ENCODE results near the gene PARD6B. TPM values are rescaled to one million over a fixed set of nuclear protein-coding genes. Genes with fewer than 3 reads are reported as not detected.

The PARD6B gene
- polyA plus RNA-seq, 1 of the 3 experiments (the other 2 are of a cell fraction), result 0.49 TPM

GRCh38 chr20:50723672-50724071 is 7.7 kb upstream of the PARD6B start (continued):
- TF ChIP-seq REST (IDR thresholded peaks at IDR 0.05; ENCODE audit: low read depth, low read length) (no peak), MEF2A (IDR thresholded peaks at IDR 0.05; ENCODE audit: borderline replicate concordance, low read depth) (no peak), IRF3 (IDR thresholded peaks at IDR 0.05; ENCODE audit: low read depth, low read length) (no peak), NFIC (IDR thresholded peaks at IDR 0.05; ENCODE audit: borderline replicate concordance) (no peak), FOSL2 (IDR thresholded peaks at IDR 0.05; ENCODE audit: borderline replicate concordance, low read depth) (no peak), CTCF (IDR thresholded peaks at IDR 0.05) (no peak)

GRCh38 chr20:50724112-50724725 is 7.2 kb upstream of the PARD6B start:
- DNase-seq, result no peak
- 94% methylated on average over 7 of the region's 7 CpGs for WGBS (ENCODE audit: low lambda C conversion rate)
- H2AFZ ChIP-seq (ENCODE audit: low read depth), result peak overlapping the region; percentile 87
- H4K20me1 ChIP-seq (ENCODE audit: insufficient read depth), result no peaks in the 10 kb centered on the region
- H3K9ac ChIP-seq, result peak overlapping the region; percentile 35; the same call in 1 of the 2 replicates
- no peaks in the 10 kb centered on the region for H3K9me3 ChIP-seq
- H3K4me1 ChIP-seq (ENCODE audit: control insufficient read depth in 1 of 2, insufficient read depth in 2 of 2, low read depth in 1 of 2, low read length in 1 of 2), result peaks cover 5 to 13% of the 10 kb centered on the region in 2 experiments; a peak in 3 of 4 replicates
- no peaks in the 10 kb centered on the region for H3K79me2 ChIP-seq (ENCODE audit: insufficient read depth)
- H3K9me2 ChIP-seq, result no peaks in the 10 kb centered on the region
- CTCF ChIA-PET, result interaction anchor here (1.1 to 3.2 kb wide), 6 partner anchors 10 to 136 kb away, joined by 3 to 10 read pairs (median 6); partner anchors contain the start of gene BCAS4
- peaks cover 5% of the 10 kb centered on the region for H3F3A ChIP-seq (replicated peaks; ENCODE audit: insufficient read depth)
- H3K36me3 ChIP-seq (replicated peaks in 1 of 2; ENCODE audit: control insufficient read depth in 1 of 2, insufficient read depth in 2 of 2, low read length in 1 of 2), result no peaks in the 10 kb centered on the region
- peak overlapping the region; percentile 67 for H3K4me2 ChIP-seq
- no peaks in the 10 kb centered on the region for H3K27me3 ChIP-seq (ENCODE audit: insufficient read depth)
- POLR2A ChIA-PET, result interaction anchor here (0.6 kb wide), 1 partner anchor 15 kb away, joined by 3 read pairs; no protein-coding TSS in a partner anchor
- H3K27ac ChIP-seq (ENCODE audit: low read depth in 2 of 2, low read length in 1 of 2), result peak overlapping the region in 1 of 2 experiments; percentile 66; a peak in 2 of 4 replicates
- no peak overlapping the region for H3K4me3 ChIP-seq (ENCODE audit: low read depth in 2 of 2, low read length in 1 of 2)
- no peak for TF ChIP-seq GATA2 (CRISPR knock-in tag; IDR thresholded peaks at IDR 0.05)
- TF ChIP-seq YY1 (IDR thresholded peaks at IDR 0.05; ENCODE audit: low read depth), result no peak
- no peak for TF ChIP-seq NRF1 (IDR thresholded peaks at IDR 0.05; ENCODE audit: low read depth, low read length)
- no peak for TF ChIP-seq CTCF (IDR thresholded peaks at IDR 0.05)
- TF ChIP-seq ZBTB33 (IDR thresholded peaks at IDR 0.05; ENCODE audit: borderline replicate concordance, low read depth), result no peak
- no peak for TF ChIP-seq PBX3 (IDR thresholded peaks at IDR 0.05)
- TF ChIP-seq FOXJ3 (CRISPR knock-in tag; IDR thresholded peaks at IDR 0.05), result no peak
- no peak for TF ChIP-seq NFIC (IDR thresholded peaks at IDR 0.05; ENCODE audit: borderline replicate concordance)
- TF ChIP-seq JUND (IDR thresholded peaks at IDR 0.05), result no peak
- TF ChIP-seq TEAD4 (IDR thresholded peaks at IDR 0.05; ENCODE audit: borderline replicate concordance, insufficient read depth), result no peak
- no peak for TF ChIP-seq RFX5 (IDR thresholded peaks at IDR 0.05; ENCODE audit: low read length)
